ENCODE data around the gene SLC22A12.

SLC22A12 gene

GRCh38 chr11:64563966-64564365 is 27.1 kb upstream of the SLC22A12 start:
- DNase-seq (ENCODE audit: low spot score) = no peak

DNA sequence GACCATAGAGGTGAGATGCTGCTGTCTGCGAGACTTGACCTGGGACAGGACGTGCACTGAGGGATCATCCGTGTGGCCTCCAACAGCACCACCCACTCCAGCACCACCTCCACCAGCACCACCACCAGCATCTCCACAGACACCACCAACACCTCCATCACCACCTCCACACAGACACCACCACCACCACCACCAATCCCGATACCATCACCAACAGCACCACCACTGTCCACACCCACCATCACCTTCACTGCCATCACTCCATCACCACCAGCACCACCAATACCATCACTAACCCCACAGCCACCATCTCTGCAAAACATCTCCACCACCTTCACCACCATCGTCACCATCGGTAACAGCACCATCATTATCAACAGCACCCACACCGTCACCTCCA is 26.6 kb upstream of the SLC22A12 start:
- no peak for DNase-seq (ENCODE audit: low spot score)

GRCh38 chr11:64564947-64565889 is 25.8 kb upstream of the SLC22A12 start:
- DNase-seq (ENCODE audit: low spot score) = no peak

- DNase-seq (ENCODE audit: low spot score) = peak; percentile 81
Observed at GRCh38 chr11:64566042-64566914, 24.7 kb upstream of the SLC22A12 start.

DNA sequence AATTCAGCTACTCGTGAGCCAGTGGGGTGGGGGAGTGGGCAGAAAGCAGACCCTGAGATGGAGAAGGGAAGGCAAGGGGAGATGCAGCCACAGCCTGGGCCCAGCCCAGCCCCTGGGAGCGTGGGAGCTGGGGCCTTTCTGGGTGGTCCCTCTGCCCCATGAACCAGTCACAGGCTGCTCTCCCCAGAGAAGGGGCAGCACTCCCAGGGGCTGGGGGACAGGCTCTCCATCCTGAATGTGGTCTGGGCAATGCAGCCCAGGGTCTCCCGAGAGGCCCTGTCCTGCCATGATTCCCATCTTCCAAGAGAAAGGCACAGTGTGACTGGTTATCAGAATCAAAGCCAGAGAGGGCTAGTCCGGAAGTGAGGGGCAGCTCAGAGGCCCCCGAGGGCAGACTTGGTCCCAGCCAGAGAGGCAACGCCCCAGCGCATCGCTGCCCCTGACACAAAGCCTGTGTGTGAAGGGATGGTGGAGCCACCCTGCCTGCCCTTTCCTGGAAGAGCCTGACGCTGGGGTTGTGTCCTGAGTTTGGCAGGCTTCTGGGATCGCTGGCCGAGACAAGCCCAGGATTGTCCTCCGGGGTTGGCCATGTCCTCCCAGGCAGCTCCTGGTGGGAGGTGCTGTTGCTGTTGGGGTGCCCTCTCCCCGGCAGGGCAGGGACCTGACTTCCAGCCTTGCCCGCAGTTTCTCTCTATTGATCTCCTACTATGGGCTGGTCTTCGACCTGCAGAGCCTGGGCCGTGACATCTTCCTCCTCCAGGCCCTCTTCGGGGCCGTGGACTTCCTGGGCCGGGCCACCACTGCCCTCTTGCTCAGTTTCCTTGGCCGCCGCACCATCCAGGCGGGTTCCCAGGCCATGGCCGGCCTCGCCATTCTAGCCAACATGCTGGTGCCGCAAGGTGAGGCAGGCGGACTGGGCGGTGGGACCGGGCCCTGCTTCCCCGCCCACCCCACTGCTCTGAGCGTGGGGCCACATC is 23.8 kb upstream of the SLC22A12 start:
- DNase-seq (ENCODE audit: low spot score) = no peak

DNA sequence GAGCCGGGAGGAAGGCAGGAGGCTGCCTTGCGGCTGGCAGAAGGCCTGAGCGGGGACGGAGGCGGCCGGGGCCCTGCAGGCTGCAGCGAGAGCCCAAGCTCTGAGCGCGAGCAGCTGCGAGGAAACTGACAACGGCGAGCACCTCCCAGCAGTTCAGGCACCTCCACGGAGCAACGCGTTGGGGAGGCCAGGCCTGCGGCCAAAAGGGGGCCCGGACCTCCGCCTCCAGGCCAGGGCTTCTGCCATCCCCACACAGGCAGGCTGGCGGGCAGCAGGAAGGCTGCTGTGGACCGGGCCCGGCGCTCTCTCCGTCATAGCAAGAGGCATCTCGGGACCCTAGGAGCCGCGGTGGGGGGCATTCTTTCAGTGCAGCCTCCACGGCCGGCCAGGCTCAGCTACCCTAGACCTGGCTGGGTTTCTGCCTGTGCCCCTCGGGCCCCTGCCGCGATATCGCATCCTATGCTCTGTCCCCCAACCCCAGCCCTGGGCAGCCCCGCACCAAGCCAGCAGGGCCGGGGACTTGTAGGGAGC is 22.9 kb upstream of the SLC22A12 start:
- no peak for DNase-seq (ENCODE audit: low spot score)

- DNase-seq (ENCODE audit: low spot score) = no peak
Observed at GRCh38 chr11:64568584-64569140, 22.4 kb upstream of the SLC22A12 start.

- no peak for DNase-seq (ENCODE audit: low spot score)
Observed at GRCh38 chr11:64569300-64569970, 21.6 kb upstream of the SLC22A12 start.

- no peak for DNase-seq (ENCODE audit: low spot score)
Observed at GRCh38 chr11:64570341-64570740, 20.7 kb upstream of the SLC22A12 start.

DNA sequence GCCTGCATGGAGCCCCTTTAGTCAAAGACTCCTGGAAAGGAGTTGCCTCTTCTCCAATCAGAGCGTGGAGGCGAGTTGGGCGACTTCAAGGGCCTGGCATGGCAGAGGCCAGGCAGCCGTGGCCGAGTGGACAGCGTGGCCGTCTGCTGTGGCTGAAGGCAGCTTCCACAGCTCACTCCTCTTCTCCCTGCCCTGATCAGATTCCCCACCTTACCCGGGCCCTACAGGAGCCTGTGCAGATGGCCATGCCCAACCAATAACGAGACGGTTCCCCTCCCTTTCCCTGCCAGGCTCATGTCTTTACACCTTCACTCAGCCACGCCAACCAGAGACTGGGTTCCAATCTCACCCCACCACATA is 20.0 kb upstream of the SLC22A12 start:
- no peak for DNase-seq (ENCODE audit: low spot score)

DNA sequence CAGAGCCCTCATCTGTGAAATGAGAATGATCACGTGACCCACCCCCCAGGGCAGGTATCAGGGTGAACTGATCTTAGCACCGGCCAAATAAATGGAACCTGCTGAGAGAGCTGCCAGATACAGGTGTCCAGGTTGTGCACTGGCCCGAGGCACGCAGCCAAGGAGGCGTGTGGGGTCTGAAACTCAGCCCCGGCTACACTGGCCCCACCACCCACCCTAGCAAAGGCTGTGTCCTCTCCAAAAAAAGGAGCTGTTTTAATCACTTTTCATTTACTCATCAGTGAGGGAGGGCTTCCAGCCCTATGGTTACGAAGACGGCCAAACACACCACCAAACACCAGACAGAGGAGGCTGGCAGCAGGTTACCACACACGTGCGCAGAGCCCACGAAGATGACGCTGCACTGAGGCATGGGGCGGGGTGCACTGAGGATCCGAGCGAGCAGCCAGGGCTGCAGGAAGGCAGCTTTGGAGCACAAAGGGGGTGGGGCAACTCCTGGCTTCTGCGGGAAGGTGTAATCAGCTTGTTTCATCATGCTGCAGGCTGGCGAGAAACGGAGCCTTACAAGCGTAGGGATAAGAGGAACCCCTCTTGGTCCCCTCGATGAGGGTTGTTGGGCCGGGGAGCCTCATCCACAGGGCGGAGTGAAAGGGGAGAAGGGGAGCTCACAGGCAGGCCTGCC is 19.5 kb upstream of the SLC22A12 start:
- no peak for DNase-seq (ENCODE audit: low spot score)

DNA sequence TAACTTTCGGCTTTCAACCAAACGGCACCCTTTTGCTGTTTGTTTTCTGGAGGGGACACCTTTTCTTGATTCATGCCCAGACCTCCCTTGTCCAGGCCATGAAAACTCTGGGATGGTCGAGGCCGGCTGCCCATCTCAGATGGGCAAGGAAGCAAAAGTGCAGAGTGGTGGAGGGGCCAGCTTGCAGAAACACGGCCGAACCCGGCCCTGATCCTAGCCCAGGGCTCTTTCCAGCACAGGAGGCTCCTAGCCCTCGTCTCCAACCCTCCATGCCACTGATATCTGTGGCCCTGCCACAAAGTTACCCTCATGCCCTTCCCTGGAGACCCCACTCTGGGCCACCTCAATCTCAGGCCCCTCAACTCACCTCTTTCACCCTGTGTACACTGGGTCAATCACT is 18.9 kb upstream of the SLC22A12 start:
- DNase-seq (ENCODE audit: low spot score) = no peak

DNA sequence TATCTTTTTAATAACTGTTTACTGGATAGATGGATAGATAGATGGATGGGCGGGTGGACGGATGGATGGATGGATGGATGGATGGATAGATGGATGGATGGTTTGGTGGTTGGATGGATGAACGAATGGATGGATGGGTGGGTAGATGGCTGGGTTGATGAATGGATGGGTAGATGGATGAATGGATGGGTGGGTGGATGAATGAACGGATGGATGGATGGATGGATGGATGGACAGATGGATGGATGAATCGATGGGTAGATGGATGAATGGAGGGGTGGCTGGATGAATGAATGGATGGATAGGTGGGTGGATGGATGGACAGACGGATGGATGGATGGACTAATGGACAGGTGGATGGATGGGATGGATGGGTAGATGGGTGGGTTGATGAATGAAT is 13.8 kb upstream of the SLC22A12 start:
- DNase-seq (ENCODE audit: low spot score) = no peak

GRCh38 chr11:64580412-64580811 is 10.6 kb upstream of the SLC22A12 start:
- DNase-seq (ENCODE audit: low spot score) = no peak

- DNase-seq (ENCODE audit: low spot score) = no peak
Observed at GRCh38 chr11:64581057-64581523, 9.9 kb upstream of the SLC22A12 start.

DNA sequence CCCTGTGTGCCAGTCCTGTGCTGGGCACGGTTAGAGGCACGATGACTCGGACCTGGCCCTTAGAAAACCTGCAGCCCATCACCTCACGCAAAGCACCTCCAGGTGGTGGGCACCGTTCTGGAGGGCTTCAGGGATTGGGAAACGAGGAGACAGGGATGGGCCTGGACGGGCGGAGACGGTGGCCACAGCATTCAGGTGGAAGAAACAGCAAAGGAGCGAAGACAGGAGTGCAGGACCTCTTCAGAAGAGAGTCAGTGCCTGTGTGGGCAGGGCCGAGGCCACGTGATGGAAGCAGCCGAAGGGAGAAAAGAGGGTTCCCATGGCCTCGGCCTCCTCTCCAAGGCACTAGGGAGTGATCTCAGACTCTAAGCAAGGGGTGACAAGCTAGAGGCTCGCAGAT is 8.1 kb upstream of the SLC22A12 start:
- no peak for DNase-seq (ENCODE audit: low spot score)

- no peak for DNase-seq (ENCODE audit: low spot score)
Observed at GRCh38 chr11:64583296-64584262, 7.4 kb upstream of the SLC22A12 start.

DNA sequence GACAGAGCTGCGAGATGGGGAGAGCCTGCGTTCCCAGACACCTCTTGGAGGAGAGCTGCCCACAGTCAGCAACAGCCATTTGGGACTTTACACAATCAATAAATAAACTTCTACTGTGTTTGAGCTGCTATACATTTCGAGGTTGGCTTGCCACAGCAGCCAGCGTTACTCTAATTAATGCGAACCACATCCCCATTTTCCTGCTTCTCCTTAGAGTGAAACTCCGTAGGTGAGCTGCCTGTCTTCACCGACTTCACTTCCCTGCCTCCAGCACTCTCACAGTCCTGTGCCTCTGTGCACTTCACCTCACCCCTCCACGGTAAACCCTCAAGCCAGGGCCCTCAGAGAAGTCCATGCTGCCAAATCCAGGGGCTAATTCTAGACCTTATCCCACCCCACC is 5.9 kb upstream of the SLC22A12 start:
- DNase-seq (ENCODE audit: low spot score) = no peak

DNA sequence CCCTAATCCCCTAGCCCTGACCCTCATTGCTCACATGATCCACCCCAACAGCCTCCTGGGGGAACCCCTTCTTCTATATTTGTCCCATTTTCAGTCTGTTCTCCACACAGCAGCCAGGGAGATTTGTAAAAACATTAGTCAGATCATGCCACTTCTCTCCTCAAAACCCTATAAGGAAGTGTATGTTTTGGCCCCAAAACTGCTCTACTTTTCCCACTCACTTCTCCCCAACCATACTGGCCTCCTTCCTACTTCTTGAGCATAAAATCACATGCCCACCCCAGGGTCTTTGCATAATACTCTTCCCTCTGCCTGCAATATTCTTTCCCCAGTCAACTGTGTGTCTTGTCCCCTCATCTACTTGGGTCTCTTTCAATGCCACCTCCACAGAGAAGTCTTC is 4.7 kb upstream of the SLC22A12 start:
- no peak for DNase-seq (ENCODE audit: low spot score)
